NCI-H1694 (cell line): ENCODE data around the gene SIGLEC10.
"Not testable (repeated sequence)": the region's sequence is repeated elsewhere in the genome, so short reads cannot be mapped to it uniquely, and the experiment has no call there.

Source experiments
- DNase-seq: peaks from one replicate; lab custom pipeline; 2025; lab: John Stamatoyannopoulos, UW

SIGLEC10 gene

GRCh38 chr19:51417107-51417809 lies at the start of gene SIGLEC10:
Gene SIGLEC10, minus strand, starts transcription at chr19:51417642. Its CDS starts 61 bp downstream, at chr19:51417581.
- no peak for DNase-seq

GRCh38 chr19:51466723-51467122 lies 49.3 kb upstream of the SIGLEC10 start:
- DNase-seq, result no peak

- not testable (repeated sequence) for DNase-seq
Observed at GRCh38 chr19:51463976-51464581, 46.6 kb upstream of the SIGLEC10 start.

- DNase-seq, result no peak
Observed at GRCh38 chr19:51462681-51463080, 45.2 kb upstream of the SIGLEC10 start.

GRCh38 chr19:51462276-51462675 lies 44.8 kb upstream of the SIGLEC10 start:
- no peak for DNase-seq

- DNase-seq, result no peak
Observed at GRCh38 chr19:51461723-51462161, 44.3 kb upstream of the SIGLEC10 start.

- DNase-seq, result no peak
Observed at GRCh38 chr19:51460164-51460992, 42.9 kb upstream of the SIGLEC10 start.

GRCh38 chr19:51458899-51459505 lies 41.6 kb upstream of the SIGLEC10 start:
- DNase-seq, result no peak

GRCh38 chr19:51458051-51458645 lies 40.7 kb upstream of the SIGLEC10 start, which contains the start of gene SIGLEC8:
Gene SIGLEC8, minus strand, starts transcription at chr19:51458454. Its CDS starts 67 bp downstream, at chr19:51458387.
- DNase-seq, result no peak

- no peak for DNase-seq
Observed at GRCh38 chr19:51457351-51458013, 40.0 kb upstream of the SIGLEC10 start.

GRCh38 chr19:51456541-51457290 lies 39.3 kb upstream of the SIGLEC10 start:
- no peak for DNase-seq

GRCh38 chr19:51450730-51451307 lies 33.4 kb upstream of the SIGLEC10 start:
- no peak for DNase-seq

- no peak for DNase-seq
Observed at GRCh38 chr19:51448411-51449016, 31.1 kb upstream of the SIGLEC10 start.

GRCh38 chr19:51448011-51448410 lies 30.6 kb upstream of the SIGLEC10 start:
- no peak for DNase-seq

GRCh38 chr19:51447510-51447909 lies 30.1 kb upstream of the SIGLEC10 start:
- not testable (repeated sequence) for DNase-seq

- DNase-seq, result no peak
Observed at GRCh38 chr19:51441410-51442390, 24.3 kb upstream of the SIGLEC10 start.

GRCh38 chr19:51440846-51441409 lies 23.5 kb upstream of the SIGLEC10 start:
- DNase-seq, result no peak

- DNase-seq, result no peak
Observed at GRCh38 chr19:51440052-51440451, 22.6 kb upstream of the SIGLEC10 start.
